Parathyroid adenoma (tissue), 2 donors: ENCODE data around the gene NKD1.

Experiments used
- H2AFZ ChIP-seq: fragments of 300-600 bp; sonication (generic); one replicate; pipeline ENCODE4 v1.7.0; 2017; ENCODE audit warnings: antibody characterized with exemption, mild to moderate bottlenecking
- H3K27ac ChIP-seq: fragments of 300-600 bp; sonication (generic); one replicate; pipeline ENCODE4 v1.7.0; 2017
- H3K27me3 ChIP-seq: fragments of 300-600 bp; sonication (generic); one replicate; pipeline ENCODE4 v1.7.0; 2017; ENCODE audit warnings: low read length; ENCODE audit not compliant: control insufficient read depth, insufficient read depth
- H3K36me3 ChIP-seq: fragments of 300-600 bp; sonication (generic); one replicate; pipeline ENCODE4 v1.7.0; 2017; ENCODE audit warnings: low read length; ENCODE audit not compliant: control insufficient read depth, insufficient read depth
- H3K4me1 ChIP-seq: fragments of 300-600 bp; sonication (generic); one replicate; pipeline ENCODE4 v1.7.0; 2017; ENCODE audit warnings: control low read depth
- H3K4me2 ChIP-seq: fragments of 300-600 bp; sonication (generic); one replicate; pipeline ENCODE4 v1.7.0; 2017; ENCODE audit warnings: low read length
- H3K4me3 ChIP-seq: fragments of 300-600 bp; sonication (generic); one replicate; pipeline ENCODE4 v1.7.0; 2017; ENCODE audit warnings: low read depth, low read length
- H3K79me2 ChIP-seq: fragments of 300-600 bp; sonication (generic); one replicate; pipeline ENCODE4 v1.7.0; 2017; ENCODE audit warnings: control low read depth
- H3K9ac ChIP-seq: fragments of 300-600 bp; sonication (generic); one replicate; pipeline ENCODE4 v1.7.0; 2017; ENCODE audit warnings: mild to moderate bottlenecking
- H3K9me3 ChIP-seq: fragments of 300-600 bp; sonication (generic); one replicate; pipeline ENCODE4 v1.7.0; 2017; ENCODE audit warnings: low read length; ENCODE audit not compliant: control insufficient read depth
- TF ChIP-seq, protein P1 (sequence below): fragments of 300-600 bp; sonication (generic); IDR thresholded peaks from one replicate; pipeline ENCODE4 v1.7.0; 2017; ENCODE audit warnings: antibody characterized with exemption, mild to moderate bottlenecking
- donor health status: primary hyperparathyroidism.

NKD1 gene

DNA sequence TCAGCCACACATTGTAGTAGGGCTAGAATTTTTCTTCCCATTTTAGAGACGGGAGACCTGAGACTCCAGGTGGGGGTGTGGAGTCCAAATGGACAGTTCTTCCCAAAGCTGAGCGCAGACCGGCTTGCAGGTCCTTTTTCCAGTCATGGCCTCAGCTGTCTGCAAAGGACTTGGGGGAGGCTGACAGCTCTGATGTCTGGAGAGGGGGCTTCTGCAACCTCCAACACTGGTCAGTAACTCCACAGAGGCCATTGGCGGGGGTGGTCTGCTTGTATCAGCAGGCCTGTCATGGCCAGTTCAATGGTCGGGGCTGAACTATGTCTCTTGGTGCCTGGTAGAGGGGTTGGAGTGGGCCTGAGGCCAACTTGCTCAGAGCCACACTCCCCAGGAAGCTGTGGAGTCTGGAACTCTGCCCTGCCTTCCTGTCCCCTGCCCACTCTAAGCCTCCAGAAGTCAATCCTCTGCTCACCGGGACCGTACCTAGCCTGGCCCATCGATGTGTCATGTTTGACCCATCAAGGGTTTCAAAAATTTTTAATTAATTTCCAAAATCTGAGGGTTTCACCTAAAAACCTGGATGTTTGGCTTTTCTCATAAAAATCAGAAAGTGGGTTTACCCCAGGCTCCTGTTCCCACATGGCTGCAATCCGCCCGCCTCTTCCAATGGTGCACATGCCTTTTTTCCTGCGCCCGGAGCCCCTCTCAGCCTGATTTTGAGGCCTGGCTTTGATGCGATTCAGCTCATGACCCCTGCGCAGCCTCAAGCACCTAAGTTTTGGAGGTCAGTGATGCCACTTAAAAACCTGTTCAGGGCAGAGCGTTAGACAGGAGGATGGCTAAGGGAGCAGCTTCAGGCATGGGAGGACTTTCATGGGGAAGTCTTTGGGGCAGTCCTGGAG lies 93.0 kb downstream of the NKD1 start:
- no peaks in the 10 kb centered on the region for H3K27me3 ChIP-seq
- H2AFZ ChIP-seq = no peak overlapping the region
- TF ChIP-seq, protein P1, sequence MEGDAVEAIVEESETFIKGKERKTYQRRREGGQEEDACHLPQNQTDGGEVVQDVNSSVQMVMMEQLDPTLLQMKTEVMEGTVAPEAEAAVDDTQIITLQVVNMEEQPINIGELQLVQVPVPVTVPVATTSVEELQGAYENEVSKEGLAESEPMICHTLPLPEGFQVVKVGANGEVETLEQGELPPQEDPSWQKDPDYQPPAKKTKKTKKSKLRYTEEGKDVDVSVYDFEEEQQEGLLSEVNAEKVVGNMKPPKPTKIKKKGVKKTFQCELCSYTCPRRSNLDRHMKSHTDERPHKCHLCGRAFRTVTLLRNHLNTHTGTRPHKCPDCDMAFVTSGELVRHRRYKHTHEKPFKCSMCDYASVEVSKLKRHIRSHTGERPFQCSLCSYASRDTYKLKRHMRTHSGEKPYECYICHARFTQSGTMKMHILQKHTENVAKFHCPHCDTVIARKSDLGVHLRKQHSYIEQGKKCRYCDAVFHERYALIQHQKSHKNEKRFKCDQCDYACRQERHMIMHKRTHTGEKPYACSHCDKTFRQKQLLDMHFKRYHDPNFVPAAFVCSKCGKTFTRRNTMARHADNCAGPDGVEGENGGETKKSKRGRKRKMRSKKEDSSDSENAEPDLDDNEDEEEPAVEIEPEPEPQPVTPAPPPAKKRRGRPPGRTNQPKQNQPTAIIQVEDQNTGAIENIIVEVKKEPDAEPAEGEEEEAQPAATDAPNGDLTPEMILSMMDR = no peak
- H3K79me2 ChIP-seq = no peaks in the 10 kb centered on the region
- H3K9ac ChIP-seq = no peak overlapping the region
- no peak overlapping the region for H3K27ac ChIP-seq
- no peaks in the 10 kb centered on the region for H3K9me3 ChIP-seq
- no peak overlapping the region for H3K4me3 ChIP-seq
- H3K36me3 ChIP-seq = no peaks in the 10 kb centered on the region
- no peaks in the 10 kb centered on the region for H3K4me1 ChIP-seq
- no peak overlapping the region for H3K4me2 ChIP-seq

DNA sequence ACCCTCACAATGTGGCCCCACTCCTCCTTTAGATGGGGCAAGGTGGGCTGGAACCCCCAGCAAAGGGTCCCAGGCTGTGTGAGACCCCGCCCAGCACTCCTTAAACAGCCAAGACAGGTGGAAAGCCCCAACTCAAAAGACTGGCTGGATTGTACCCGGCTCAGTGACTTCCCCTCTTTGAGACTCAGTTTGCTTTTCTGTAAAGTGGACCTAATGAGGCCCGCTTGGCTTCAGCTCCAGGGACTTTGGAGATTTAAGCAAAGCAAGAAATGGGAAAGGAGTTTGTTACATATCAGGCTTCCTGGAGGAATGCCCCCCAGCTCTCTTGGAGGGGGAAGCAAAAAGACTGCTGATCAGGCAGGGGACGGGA lies 93.6 kb downstream of the NKD1 start:
- H3K36me3 ChIP-seq = no peaks in the 10 kb centered on the region
- H3K4me2 ChIP-seq = no peak overlapping the region
- no peaks in the 10 kb centered on the region for H3K4me1 ChIP-seq
- H3K79me2 ChIP-seq = no peaks in the 10 kb centered on the region
- no peak overlapping the region for H3K4me3 ChIP-seq
- no peak overlapping the region for H3K27ac ChIP-seq
- no peak overlapping the region for H3K9ac ChIP-seq
- H2AFZ ChIP-seq = no peak overlapping the region
- no peaks in the 10 kb centered on the region for H3K9me3 ChIP-seq
- H3K27me3 ChIP-seq = no peaks in the 10 kb centered on the region
- TF ChIP-seq, protein P1 = no peak

GRCh38 chr16:50642349-50642748 lies 94.2 kb downstream of the NKD1 start:
- H3K36me3 ChIP-seq = no peaks in the 10 kb centered on the region
- no peak overlapping the region for H2AFZ ChIP-seq
- H3K4me2 ChIP-seq = no peak overlapping the region
- H3K4me3 ChIP-seq = no peak overlapping the region
- no peak overlapping the region for H3K9ac ChIP-seq
- no peaks in the 10 kb centered on the region for H3K4me1 ChIP-seq
- no peak overlapping the region for H3K27ac ChIP-seq
- H3K79me2 ChIP-seq = no peaks in the 10 kb centered on the region
- no peaks in the 10 kb centered on the region for H3K9me3 ChIP-seq
- H3K27me3 ChIP-seq = no peaks in the 10 kb centered on the region
- TF ChIP-seq, protein P1 = no peak

- no peak overlapping the region for H3K9ac ChIP-seq
- H3K27me3 ChIP-seq = no peaks in the 10 kb centered on the region
- no peaks in the 10 kb centered on the region for H3K9me3 ChIP-seq
- H3K27ac ChIP-seq = no peak overlapping the region
- H3K4me1 ChIP-seq = no peaks in the 10 kb centered on the region
- H3K79me2 ChIP-seq = no peaks in the 10 kb centered on the region
- TF ChIP-seq, protein P1 = no peak
- no peak overlapping the region for H3K4me2 ChIP-seq
- no peaks in the 10 kb centered on the region for H3K36me3 ChIP-seq
- H3K4me3 ChIP-seq = no peak overlapping the region
- H2AFZ ChIP-seq = no peak overlapping the region
These were observed 95.0 kb downstream of the NKD1 start for GRCh38 chr16:50643192-50643591.

- H3K4me3 ChIP-seq = no peak overlapping the region
- H3K36me3 ChIP-seq = no peaks in the 10 kb centered on the region
- H3K9me3 ChIP-seq = no peaks in the 10 kb centered on the region
- TF ChIP-seq, protein P1 = no peak
- H3K27ac ChIP-seq = no peak overlapping the region
- H3K79me2 ChIP-seq = no peaks in the 10 kb centered on the region
- no peak overlapping the region for H3K4me2 ChIP-seq
- H3K9ac ChIP-seq = no peak overlapping the region
- no peaks in the 10 kb centered on the region for H3K4me1 ChIP-seq
- no peaks in the 10 kb centered on the region for H3K27me3 ChIP-seq
- H2AFZ ChIP-seq = no peak overlapping the region
These were observed 96.0 kb downstream of the NKD1 start for GRCh38 chr16:50644245-50644644.
